Neuronal stem cell (in vitro differentiated cells): ENCODE measurements around the gene KAZN.
A peak's percentile ranks its signal among the peaks of the same experiment; 100 is the strongest.

ENCODE experiments used
- DNase-seq: peaks from one replicate; pipeline ENCODE4 v3.0.0-alpha.2; 2013; ENCODE audit warnings: low spot score
- H2AFZ ChIP-seq: one replicate; pipeline ENCODE4 v1.6.1; 2013; ENCODE audit warnings: mild to moderate bottlenecking, low read length, inconsistent platforms
- H2AK5ac ChIP-seq: 2 replicates; pipeline ENCODE4 v1.6.1; 2013; ENCODE audit warnings: low read depth, mild to moderate bottlenecking, inconsistent platforms, low read length, moderate library complexity, mixed read lengths
- H2BK120ac ChIP-seq: 2 replicates; pipeline ENCODE4 v1.6.1; 2013; ENCODE audit warnings: low read depth, mild to moderate bottlenecking, inconsistent platforms, low read length, moderate library complexity, mixed read lengths
- H2BK12ac ChIP-seq: one replicate; pipeline ENCODE4 v1.6.1; 2013; ENCODE audit warnings: low read length, inconsistent platforms
- H2BK15ac ChIP-seq: 2 replicates; pipeline ENCODE4 v1.6.1; 2013; ENCODE audit warnings: mild to moderate bottlenecking, low read length, inconsistent platforms, mixed read lengths
- H2BK5ac ChIP-seq: one replicate; pipeline ENCODE4 v1.6.1; 2013; ENCODE audit warnings: inconsistent platforms, mild to moderate bottlenecking, low read length, moderate library complexity
- H3K14ac ChIP-seq: one replicate; pipeline ENCODE4 v1.6.1; 2013; ENCODE audit warnings: low read length, inconsistent platforms
- H3K18ac ChIP-seq: 2 replicates; pipeline ENCODE4 v1.6.1; 2013; ENCODE audit warnings: low read length, inconsistent platforms
- H3K23ac ChIP-seq: 2 replicates; pipeline ENCODE4 v1.6.1; 2013; ENCODE audit warnings: low read depth, mild to moderate bottlenecking, mixed read lengths, low read length, inconsistent platforms; ENCODE audit not compliant: poor library complexity
- H3K27ac ChIP-seq: replicated peaks from 3 replicates; pipeline ENCODE4 v1.5.1; 2013; ENCODE audit warnings: low read length, inconsistent platforms
- H3K27me3 ChIP-seq, 3 experiments: 2 replicates each; pipeline ENCODE4 v1.6.1; 2013; ENCODE audit warnings: low read length in 3 of 3, mild to moderate bottlenecking in 2 of 3, inconsistent platforms in 1 of 3, low read depth in 1 of 3, mixed read lengths in 1 of 3, moderate library complexity in 1 of 3; ENCODE audit not compliant: control insufficient read depth in 3 of 3, insufficient read depth in 3 of 3
- H3K36me3 ChIP-seq, 2 donors: replicated peaks in 1 of 2; 2 replicates each; pipeline ENCODE4 v1.6.1; 2013; ENCODE audit warnings: low read length in 2 of 2; ENCODE audit not compliant: control insufficient read depth in 2 of 2, insufficient read depth in 2 of 2
- H3K4ac ChIP-seq: 2 replicates; pipeline ENCODE4 v1.6.1; 2013; ENCODE audit warnings: inconsistent platforms, mild to moderate bottlenecking, low read length, moderate library complexity
- H3K4me1 ChIP-seq, 2 donors: 1 replicate in 1 of 2; 2 replicates in 1 of 2; pipeline ENCODE4 v1.6.1; 2013; ENCODE audit warnings: low read length in 2 of 2, low read depth in 1 of 2; ENCODE audit not compliant: control insufficient read depth in 2 of 2, insufficient read depth in 1 of 2
- H3K4me2 ChIP-seq: one replicate; pipeline ENCODE4 v1.6.1; 2013; ENCODE audit warnings: mild to moderate bottlenecking, low read length, inconsistent platforms; ENCODE audit not compliant: insufficient read depth, poor library complexity, severe bottlenecking
- H3K4me3 ChIP-seq, 2 donors: 2 replicates each; pipeline ENCODE4 v1.5.1; 2013; ENCODE audit warnings: low read length in 2 of 2, mild to moderate bottlenecking in 2 of 2, inconsistent platforms in 1 of 2, moderate library complexity in 1 of 2
- H3K79me1 ChIP-seq: one replicate; pipeline ENCODE4 v1.6.1; 2013; ENCODE audit warnings: low read depth, mild to moderate bottlenecking, inconsistent platforms, low read length, moderate library complexity
- H3K9ac ChIP-seq: one replicate; pipeline ENCODE4 v1.6.1; 2013; ENCODE audit warnings: mild to moderate bottlenecking, low read depth, low read length, inconsistent platforms; ENCODE audit not compliant: poor library complexity
- H3K9me3 ChIP-seq, 2 donors: replicated peaks in 1 of 2; 2 replicates each; pipeline versions ENCODE3 to v1.6.1; 2013; ENCODE audit warnings: low read length in 2 of 2, mild to moderate bottlenecking in 2 of 2, inconsistent platforms in 1 of 2, low read depth in 1 of 2, mixed read lengths in 1 of 2, moderate library complexity in 1 of 2; ENCODE audit not compliant: control insufficient read depth in 2 of 2, insufficient read depth in 1 of 2
- H4K8ac ChIP-seq: one replicate; pipeline ENCODE4 v1.6.1; 2013; ENCODE audit warnings: low read depth, mild to moderate bottlenecking, inconsistent platforms, low read length, moderate library complexity
- H4K91ac ChIP-seq: one replicate; pipeline ENCODE4 v1.6.1; 2013; ENCODE audit warnings: low read length, low read depth, mild to moderate bottlenecking, inconsistent platforms; ENCODE audit not compliant: poor library complexity
- WGBS, 2 donors: extraction: QIAGEN DNeasy Blood & Tissue Kit; methylation state at CpG; one replicate each; pipeline ENCODE4 v1.1.7; 2013; ENCODE audit warnings: missing lambda C conversion rate in 2 of 2, mixed read lengths in 1 of 2; ENCODE audit not compliant: insufficient read length in 2 of 2, insufficient replicate concordance in 1 of 2; ENCODE audit errors: extremely low coverage in 2 of 2; 5-methylcytosine and 5-hydroxymethylcytosine counted together

KAZN gene

GRCh38 chr1:14925336-14926136, 327.1 kb downstream of the KAZN start:
- Histone ChIP-seq H3K27ac (no peak overlapping the region), H3K4me3 (peak overlapping the region in 1 of 2 donors; percentile 53), H3K4me1 (peaks cover 10 to 35% of the 10 kb centered on the region in 2 donors), H3K4me2 (peak overlapping the region; percentile 93), H2AK5ac (no peak overlapping the region), H3K18ac (no peak overlapping the region), H4K91ac (no peak overlapping the region), H3K9ac (no peak overlapping the region), H2BK12ac (no peak overlapping the region), H3K9me3 (no peaks in the 10 kb centered on the region), H3K14ac (no peak overlapping the region), H2BK5ac (no peak overlapping the region), H3K36me3 (peaks cover 0 to 3% of the 10 kb centered on the region in 2 donors), H2BK120ac (no peak overlapping the region), H3K79me1 (peaks cover 3% of the 10 kb centered on the region), H3K4ac (no peak overlapping the region), H4K8ac (no peak overlapping the region), H2BK15ac (no peak overlapping the region), H3K27me3 (peaks cover 0 to 25% (median 0%) of the 10 kb centered on the region in 3 experiments), H2AFZ (peak overlapping the region; percentile 47), H3K23ac (peak overlapping the region; percentile 44)
- no peak for DNase-seq
- WGBS, 2 donors: no CpG with 5 or more reads among the region's 12 CpGs

GRCh38 chr1:14926229-14926628, 327.7 kb downstream of the KAZN start:
- H3K4me3 ChIP-seq: no peak overlapping the region
- H2BK12ac ChIP-seq: no peak overlapping the region
- peaks cover 10 to 36% of the 10 kb centered on the region in 2 donors for H3K4me1 ChIP-seq
- H3K4ac ChIP-seq: no peak overlapping the region
- H2AK5ac ChIP-seq: no peak overlapping the region
- H3K79me1 ChIP-seq: peaks cover 3% of the 10 kb centered on the region
- H2AFZ ChIP-seq: no peak overlapping the region
- H4K8ac ChIP-seq: no peak overlapping the region
- no peak overlapping the region for H3K23ac ChIP-seq
- no peak for DNase-seq
- no peak overlapping the region for H2BK5ac ChIP-seq
- no peak overlapping the region for H3K27ac ChIP-seq
- no peak overlapping the region for H3K4me2 ChIP-seq
- peaks cover 0 to 5% of the 10 kb centered on the region in 2 donors for H3K36me3 ChIP-seq
- no peak overlapping the region for H3K18ac ChIP-seq
- H3K14ac ChIP-seq: no peak overlapping the region
- no CpG with 5 or more reads among the region's 3 CpGs for WGBS, 2 donors
- H2BK15ac ChIP-seq: no peak overlapping the region
- H2BK120ac ChIP-seq: no peak overlapping the region
- no peak overlapping the region for H4K91ac ChIP-seq
- H3K27me3 ChIP-seq: peaks cover 0 to 25% (median 0%) of the 10 kb centered on the region in 3 experiments
- H3K9ac ChIP-seq: no peak overlapping the region
- H3K9me3 ChIP-seq: no peaks in the 10 kb centered on the region

DNA sequence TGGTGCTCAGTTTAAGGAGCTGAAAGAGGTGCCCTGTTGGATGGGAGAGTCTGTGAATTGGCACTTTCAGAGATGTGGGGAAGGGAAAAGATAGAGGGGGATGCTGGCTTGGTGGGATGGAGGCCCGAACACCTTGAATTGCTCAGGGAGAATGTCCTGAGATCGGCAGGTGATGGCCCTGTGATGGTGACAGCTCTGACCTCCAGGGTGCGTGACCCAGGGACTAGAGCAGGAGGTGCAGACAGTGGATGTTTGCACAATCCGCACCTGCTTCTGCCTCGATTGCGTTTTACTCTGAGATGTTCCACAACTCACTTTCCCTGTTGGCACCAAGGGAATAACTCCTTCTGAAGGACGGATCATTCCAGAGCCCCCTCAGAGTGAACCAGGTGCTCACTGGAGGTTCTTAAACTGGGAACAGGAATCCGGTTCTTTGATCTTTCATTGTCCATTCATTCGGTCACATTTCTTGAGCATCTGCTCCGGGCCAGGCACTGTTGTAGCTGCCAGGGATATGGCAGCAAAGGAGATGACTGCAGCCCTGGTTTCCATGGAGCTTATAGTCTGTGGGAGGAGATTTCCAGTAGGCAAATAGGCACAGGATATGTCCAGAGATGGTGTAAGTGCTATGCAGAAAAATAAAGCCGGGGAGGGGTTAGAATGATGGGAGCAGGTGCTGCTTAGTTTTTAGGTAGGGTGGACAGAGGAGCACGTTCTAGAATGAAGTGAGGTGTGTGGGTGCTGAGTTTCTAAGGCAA, 328.5 kb downstream of the KAZN start:
- WGBS, 2 donors: no CpG with 5 or more reads among the region's 12 CpGs
- Histone ChIP-seq H3K14ac (no peak overlapping the region), H3K4me2 (no peak overlapping the region), H4K8ac (no peak overlapping the region), H3K79me1 (peaks cover 3% of the 10 kb centered on the region), H3K18ac (no peak overlapping the region), H3K9me3 (no peaks in the 10 kb centered on the region), H2BK12ac (no peak overlapping the region), H3K23ac (peak overlapping the region; percentile 5), H3K27me3 (peaks cover 0 to 25% (median 0%) of the 10 kb centered on the region in 3 experiments), H2AFZ (no peak overlapping the region), H2BK5ac (no peak overlapping the region), H3K27ac (no peak overlapping the region), H3K4me1 (peaks cover 10 to 36% of the 10 kb centered on the region in 2 donors), H2BK120ac (no peak overlapping the region), H2BK15ac (no peak overlapping the region), H3K4me3 (no peak overlapping the region), H3K4ac (no peak overlapping the region), H3K36me3 (peaks cover 0 to 5% of the 10 kb centered on the region in 2 donors), H2AK5ac (no peak overlapping the region), H3K9ac (no peak overlapping the region), H4K91ac (no peak overlapping the region)
- DNase-seq: no peak

DNA sequence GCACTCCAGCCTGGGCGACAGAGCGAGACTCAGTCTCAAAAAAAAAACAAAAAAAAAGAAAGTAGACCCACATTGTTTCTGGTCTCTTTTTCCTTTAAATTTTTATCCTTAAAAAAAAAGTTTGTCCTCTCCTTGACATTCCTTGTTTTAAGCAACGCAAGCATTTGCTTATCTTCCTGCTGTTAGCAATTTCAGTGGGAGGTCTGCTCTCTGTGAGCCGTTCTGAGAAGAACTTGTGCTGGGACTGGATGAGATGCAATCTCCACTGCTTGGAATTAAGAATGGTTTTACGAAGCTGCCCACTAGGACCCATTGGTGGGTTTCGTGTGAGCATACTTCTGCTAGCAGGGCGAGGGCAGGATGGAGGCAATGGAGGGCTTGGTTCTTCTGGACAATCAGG, 329.9 kb downstream of the KAZN start:
- Histone ChIP-seq H3K27ac (no peak overlapping the region), H2AFZ (no peak overlapping the region), H3K23ac (no peak overlapping the region)

More for the DNA sequence above, 329.9 kb downstream of the KAZN start:
- H4K91ac ChIP-seq: no peak overlapping the region
- no peaks in the 10 kb centered on the region for H3K9me3 ChIP-seq
- no peak overlapping the region for H3K14ac ChIP-seq
- H3K4ac ChIP-seq: no peak overlapping the region
- H3K4me3 ChIP-seq: no peak overlapping the region
- H2BK15ac ChIP-seq: no peak overlapping the region
- no peak overlapping the region for H2BK120ac ChIP-seq
- H3K79me1 ChIP-seq: peaks cover 3% of the 10 kb centered on the region
- H3K4me1 ChIP-seq: peaks cover 7 to 31% of the 10 kb centered on the region in 2 donors
- H2BK12ac ChIP-seq: no peak overlapping the region
- no peak overlapping the region for H3K18ac ChIP-seq
- peaks cover 0 to 5% of the 10 kb centered on the region in 2 donors for H3K36me3 ChIP-seq
- WGBS, 2 donors: no CpG with 5 or more reads among the region's 7 CpGs
- H2AK5ac ChIP-seq: no peak overlapping the region
- DNase-seq: no peak
- peaks cover 0 to 25% (median 0%) of the 10 kb centered on the region in 3 experiments for H3K27me3 ChIP-seq
- H4K8ac ChIP-seq: no peak overlapping the region
- no peak overlapping the region for H2BK5ac ChIP-seq
- no peak overlapping the region for H3K4me2 ChIP-seq
- H3K9ac ChIP-seq: no peak overlapping the region
